NAMALWA (cell line): ENCODE measurements around the gene OLFM1.

Source experiments
- DNase-seq: peaks from one replicate; pipeline ENCODE4 v3.0.0-alpha.2; 2015; ENCODE audit warnings: low spot score

The OLFM1 gene

DNA sequence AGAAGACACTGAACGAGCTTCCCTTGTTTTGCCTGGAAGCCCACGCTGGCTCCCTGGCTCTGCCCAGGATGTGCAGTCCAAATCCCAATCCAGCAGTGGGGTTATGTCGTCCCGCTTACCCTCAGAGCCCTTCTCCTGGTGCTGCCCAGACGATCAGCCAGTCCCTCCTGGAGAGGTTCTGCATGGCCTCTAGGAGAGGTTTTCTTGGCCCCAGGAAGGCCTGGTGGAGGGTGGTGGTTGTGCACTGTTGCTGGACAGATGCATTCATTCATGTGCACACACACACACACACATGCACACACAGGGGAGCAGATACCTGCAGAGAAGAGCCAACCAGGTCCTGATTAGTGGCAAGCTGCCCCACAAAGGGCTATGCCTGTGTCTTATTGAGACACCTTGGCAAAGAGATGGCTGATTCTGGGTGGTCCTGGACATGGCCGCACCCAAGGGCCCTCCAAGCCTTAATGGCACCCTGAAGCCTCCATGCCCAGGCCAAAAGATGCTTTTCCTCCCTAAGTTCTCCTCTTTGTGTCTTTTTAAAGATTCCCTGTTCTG lies 10.5 kb upstream of the OLFM1 start:
- no peak for DNase-seq

DNA sequence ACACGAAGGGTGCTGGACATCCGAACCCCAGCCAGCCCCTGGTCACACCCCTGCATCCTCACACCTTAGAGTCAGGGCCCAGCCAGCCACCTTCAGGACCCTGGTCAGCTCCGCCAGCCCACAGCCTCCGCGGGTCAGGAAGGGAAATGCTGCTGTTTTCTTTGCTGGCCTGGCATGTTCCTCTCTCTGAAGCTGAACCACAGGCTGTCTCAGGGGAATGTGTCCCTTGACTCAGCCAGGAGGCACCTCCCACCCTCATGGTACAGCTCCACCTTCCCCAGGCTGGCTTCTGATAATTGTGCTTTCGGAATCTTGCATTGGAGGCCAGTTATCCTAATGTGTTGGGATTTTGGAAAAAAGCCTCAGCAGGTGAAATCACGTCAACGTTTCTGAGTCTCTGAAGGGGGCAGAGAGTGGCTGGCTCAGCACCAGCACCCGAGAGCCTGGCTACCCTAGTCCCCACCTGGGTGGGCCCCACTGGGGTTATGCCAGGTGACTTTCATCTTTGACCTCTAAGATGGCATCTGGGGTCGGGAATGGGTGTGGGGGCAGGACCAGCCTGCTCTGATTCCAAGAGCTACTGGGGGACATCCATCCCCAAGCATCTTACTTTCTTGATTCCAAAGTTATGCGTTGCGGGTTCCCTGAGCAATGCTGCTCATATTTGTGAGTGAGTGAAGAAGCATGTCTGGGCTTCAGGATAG lies 9.8 kb upstream of the OLFM1 start:
- no peak for DNase-seq

GRCh38 chr9:135078361-135078821 lies 9.1 kb upstream of the OLFM1 start:
- DNase-seq: no peak

GRCh38 chr9:135079018-135079417 lies 8.4 kb upstream of the OLFM1 start:
- no peak for DNase-seq

GRCh38 chr9:135079676-135080075 lies 7.8 kb upstream of the OLFM1 start:
- no peak for DNase-seq

DNA sequence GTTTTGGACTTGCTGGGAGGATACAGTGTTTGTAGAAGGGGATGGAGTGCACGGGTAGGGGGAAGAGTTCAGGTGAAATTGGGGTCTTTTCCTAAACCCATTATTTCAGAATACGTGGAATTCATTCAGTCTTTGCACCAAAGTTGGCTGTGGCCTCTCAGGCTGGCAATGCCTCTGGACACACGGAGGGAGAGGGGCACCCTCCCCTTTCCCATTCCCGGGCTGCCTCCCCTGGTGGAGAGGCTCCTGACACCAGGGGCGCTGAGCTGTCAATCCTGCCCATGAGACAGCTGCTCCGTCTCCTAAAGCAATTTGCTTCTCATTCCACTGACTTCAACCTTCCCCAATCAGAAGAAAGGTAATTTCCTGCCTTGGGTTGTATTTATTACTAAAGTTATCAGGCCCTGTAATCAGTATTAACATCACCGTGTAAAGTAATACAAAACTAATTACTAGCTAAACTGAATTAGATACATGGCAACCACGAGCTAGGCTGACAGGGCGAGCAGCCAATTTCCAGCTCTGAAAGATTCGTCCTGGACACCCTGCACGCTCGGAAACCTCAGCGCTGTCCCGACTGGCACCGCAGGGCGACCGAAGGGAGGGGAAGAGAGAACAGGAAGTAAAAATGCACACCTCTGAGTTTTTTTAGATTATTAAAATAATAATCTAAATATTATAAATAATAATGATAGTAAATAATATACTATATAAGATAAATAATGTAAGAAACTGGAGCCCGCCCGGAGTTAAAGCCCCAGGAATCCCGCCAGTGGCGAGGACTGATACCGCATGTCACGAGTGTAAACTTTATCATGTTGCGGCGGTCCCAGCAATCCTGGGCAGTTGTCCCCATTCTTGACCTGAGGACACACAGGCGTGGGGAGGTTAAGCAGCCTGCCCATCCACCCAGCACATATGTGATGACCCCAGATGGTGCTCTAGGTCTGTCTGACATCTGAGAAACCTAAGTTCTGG lies 6.9 kb upstream of the OLFM1 start:
- DNase-seq: no peak

DNA sequence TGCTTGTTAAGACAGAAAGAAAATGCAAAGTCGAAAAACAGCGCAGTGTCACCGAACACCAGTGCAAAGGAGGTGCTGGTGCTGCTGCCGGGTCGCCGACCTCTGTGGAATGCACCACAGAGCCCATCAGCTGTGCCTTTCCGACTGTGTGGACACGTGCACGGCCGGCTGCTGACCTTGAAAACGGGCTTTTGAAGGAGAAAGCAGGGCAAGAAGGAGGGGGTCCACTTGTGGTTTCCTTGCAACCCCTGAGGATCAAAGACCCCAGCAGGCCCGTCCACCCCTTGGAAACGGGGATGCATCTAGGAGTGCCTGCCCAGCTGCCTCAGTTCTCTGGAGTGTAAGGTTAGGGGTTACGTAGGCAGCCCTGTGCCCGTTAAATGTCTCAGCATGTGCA lies 6.2 kb upstream of the OLFM1 start:
- DNase-seq: no peak

DNA sequence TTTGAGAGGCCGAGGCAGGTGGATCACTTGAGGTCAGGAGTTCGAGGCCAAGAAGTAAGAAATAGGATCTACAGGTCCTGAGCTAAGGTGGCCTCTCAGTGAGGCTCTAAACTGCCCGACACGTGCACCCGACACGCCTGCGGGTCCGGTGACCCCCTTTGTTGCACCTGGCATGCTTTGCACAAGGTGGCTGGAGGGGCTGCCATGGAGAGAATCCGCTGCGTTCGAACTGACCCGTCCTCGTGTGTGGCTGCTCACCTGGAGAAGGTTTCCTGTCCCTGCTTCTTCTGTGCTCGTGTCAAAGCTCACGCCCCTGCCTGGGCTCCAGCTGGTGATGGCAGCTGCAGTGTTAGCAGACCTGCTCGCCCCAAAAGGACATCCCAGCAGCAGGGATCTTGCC lies 5.7 kb upstream of the OLFM1 start:
- no peak for DNase-seq

GRCh38 chr9:135082536-135082935 lies 4.9 kb upstream of the OLFM1 start:
- no peak for DNase-seq

- DNase-seq: no peak
These were observed 4.1 kb upstream of the OLFM1 start for GRCh38 chr9:135083241-135083810.

- DNase-seq: no peak
These were observed 3.6 kb upstream of the OLFM1 start for GRCh38 chr9:135083831-135084230.

DNA sequence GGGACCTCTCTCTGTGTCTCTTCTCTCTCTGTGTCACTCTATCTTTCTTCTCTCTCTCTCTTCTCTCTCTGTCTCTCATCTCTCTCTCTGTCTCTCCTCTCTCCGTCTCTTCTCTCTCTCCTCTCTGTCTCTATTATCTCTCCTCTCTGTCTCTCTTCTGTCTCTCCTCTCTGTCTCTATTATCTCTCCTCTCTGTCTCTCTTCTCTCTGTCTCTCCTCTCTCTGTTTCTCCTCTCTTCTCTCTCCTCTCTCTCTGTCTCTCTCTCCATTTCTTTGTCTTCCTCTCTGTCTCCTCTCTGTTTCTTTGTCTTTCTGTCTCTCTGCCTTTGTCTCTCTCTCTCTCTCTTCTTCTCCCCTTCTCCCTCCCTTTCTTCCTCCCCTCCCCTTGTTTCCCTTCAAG lies 3.2 kb upstream of the OLFM1 start:
- no peak for DNase-seq

GRCh38 chr9:135084881-135085760 lies 2.3 kb upstream of the OLFM1 start:
- DNase-seq: no peak

- DNase-seq: peak; percentile 64
These were observed 1.5 kb upstream of the OLFM1 start for GRCh38 chr9:135085830-135086546.

GRCh38 chr9:135086597-135087488 lies 625 bp upstream of the OLFM1 start:
- no peak for DNase-seq

DNA sequence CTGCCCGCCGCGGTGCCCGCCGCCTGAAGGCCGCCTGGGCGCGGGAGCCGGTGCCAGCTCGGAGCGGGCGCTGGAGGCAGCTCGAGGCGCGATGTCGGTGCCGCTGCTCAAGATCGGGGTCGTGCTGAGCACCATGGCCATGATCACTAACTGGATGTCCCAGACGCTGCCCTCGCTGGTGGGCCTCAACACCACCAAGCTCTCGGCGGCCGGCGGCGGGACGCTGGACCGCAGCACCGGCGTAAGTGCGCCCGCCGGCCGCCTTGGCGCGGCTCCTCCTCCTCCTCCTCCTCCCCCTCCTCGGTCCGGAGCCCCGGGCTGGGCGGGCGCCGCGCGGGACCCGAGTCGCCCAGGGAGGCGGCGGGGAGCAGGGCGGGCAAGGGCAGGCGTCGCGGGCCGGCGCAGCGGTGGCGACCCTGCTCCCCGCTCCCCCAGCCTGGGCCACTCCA lies 455 bp downstream of the OLFM1 start:
- DNase-seq: no peak

DNA sequence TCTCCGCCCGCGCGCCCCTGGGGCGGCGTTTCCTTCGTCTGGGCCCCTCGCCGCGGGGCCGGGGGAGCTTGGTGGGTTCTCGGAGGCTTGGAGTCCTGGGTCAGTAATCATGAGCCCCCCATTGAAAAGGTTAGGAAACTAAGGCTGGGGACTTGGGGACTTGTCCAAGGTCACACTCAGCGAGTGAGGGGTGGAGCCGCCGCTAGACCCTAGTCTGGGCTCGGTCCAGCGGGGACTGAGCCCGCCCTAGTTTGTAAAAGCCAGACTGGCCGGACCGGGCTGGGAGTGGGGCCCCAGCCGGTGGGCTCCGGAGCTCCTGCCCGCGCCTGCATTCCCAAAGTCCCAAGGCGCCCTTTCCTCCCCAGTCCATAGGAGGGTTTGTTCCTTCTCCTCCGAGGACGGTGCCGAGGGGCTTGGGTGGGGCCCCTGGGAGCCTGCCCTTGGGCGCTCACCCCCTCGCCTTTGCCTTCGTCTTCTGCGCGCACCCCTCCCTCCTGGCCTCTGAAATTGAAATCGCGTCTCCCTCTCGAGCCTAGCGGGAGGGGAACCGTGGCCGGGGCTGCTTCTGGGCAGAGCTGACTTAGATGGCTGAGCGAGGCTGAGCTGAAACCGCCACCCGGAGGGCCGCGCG lies 995 bp downstream of the OLFM1 start:
- DNase-seq: no peak

DNA sequence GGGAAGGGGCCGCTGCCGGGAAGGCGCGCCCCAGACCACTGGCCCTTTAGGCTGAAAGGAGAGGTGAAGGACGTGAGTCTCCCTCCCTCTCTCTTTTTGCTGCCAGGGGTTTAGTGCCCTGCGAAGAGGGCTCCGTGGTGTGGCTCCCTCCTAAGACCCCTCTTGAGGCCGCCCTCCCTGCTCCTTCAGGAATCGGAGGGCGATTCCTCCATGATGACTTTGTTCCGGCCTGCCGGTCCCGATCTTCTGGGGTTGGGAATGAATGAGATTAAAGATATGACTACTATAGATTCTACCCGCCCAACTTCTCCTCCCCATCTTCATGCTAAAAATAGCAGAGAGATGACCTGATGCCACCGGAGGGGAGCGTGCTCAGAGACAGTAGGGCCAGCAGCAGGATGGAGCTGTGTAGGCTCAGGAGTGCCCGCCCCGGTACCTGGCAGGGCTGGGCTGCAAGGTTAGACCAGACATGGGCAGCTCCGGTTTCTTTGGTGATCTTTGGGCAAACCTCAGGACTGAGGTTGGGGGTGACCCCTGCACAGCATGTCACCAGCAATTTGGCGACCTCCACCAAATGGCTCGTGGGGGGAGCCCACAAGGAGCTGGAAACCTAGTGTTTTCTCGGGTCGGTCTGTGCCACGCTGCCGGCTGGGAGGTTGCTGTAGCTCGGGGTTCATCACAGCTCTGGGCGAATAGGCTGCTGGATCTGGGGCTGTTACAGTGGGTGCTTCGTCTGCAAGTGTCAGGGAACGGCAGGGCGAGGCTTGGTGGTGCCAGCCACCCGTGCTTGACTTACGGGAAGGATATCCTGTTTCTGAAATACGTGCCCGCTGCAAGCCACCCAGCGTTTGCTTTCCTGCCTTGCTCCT lies 1.7 kb downstream of the OLFM1 start:
- no peak for DNase-seq
